HCT116 (cell line): ENCODE measurements around the gene DOK5.

Experiments
- EZH2 ChIP-seq: fragments of 200-600 bp; sonication (generic); IDR thresholded peaks from 2 replicates; pipeline ENCODE4 v1.6.1; 2017; ENCODE audit warnings: antibody characterized with exemption, mixed run types
- EZH2phosphoT487 ChIP-seq: fragments of 200-600 bp; IDR thresholded peaks from 2 replicates; pipeline ENCODE4 v1.6.1; 2018; ENCODE audit warnings: antibody characterized with exemption, borderline replicate concordance
- POLR2A ChIP-seq: IDR thresholded peaks from 2 replicates; pipeline ENCODE4 v1.7.0; 2011; ENCODE audit warnings: borderline replicate concordance; ENCODE audit not compliant: insufficient read depth, insufficient read length; ENCODE audit errors: extremely low read depth
- POLR2AphosphoS5 ChIP-seq: IDR thresholded peaks from 2 replicates; pipeline ENCODE4 v1.6.1; 2011; ENCODE audit warnings: mild to moderate bottlenecking, low read depth, low read length, moderate library complexity
- SIN3A ChIP-seq: IDR thresholded peaks from 2 replicates; pipeline ENCODE4 v1.6.1; 2012; ENCODE audit warnings: low read depth
- SRF ChIP-seq: IDR thresholded peaks from 2 replicates; pipeline ENCODE4 v1.6.1; 2012; ENCODE audit warnings: low read depth
- YY1 ChIP-seq: IDR thresholded peaks from 2 replicates; pipeline ENCODE4 v1.6.1; 2011; ENCODE audit warnings: low read length, low read depth, moderate library complexity, mild to moderate bottlenecking; ENCODE audit not compliant: insufficient replicate concordance; ENCODE audit errors: extremely low read depth
- ZNF274 ChIP-seq: fragments of 200-500 bp; sonication (Bioruptor generic); IDR thresholded peaks from 2 replicates; pipeline ENCODE4 v1.6.1; 2014; ENCODE audit warnings: mild to moderate bottlenecking, low read depth, low read length, inconsistent platforms
- TF ChIP-seq, protein P1 (sequence below), 3 experiments: fragments of 200-600 bp in 1 of 3; sonication (generic) in 1 of 3; IDR thresholded peaks in 2 of 3; conservative IDR thresholded peaks in 1 of 3; 2 replicates each; pipeline ENCODE4 v1.5.1; 2012 to 2017; ENCODE audit warnings: low read depth in 2 of 3, low read length in 2 of 3, antibody characterized with exemption in 1 of 3, borderline replicate concordance in 1 of 3, control low read depth in 1 of 3, mild to moderate bottlenecking in 1 of 3, mixed read lengths in 1 of 3, mixed run types in 1 of 3, moderate library complexity in 1 of 3; ENCODE audit not compliant: insufficient read depth in 1 of 3

GRCh38 chr20:54624706-54625390 is 149.5 kb downstream of the DOK5 start:
- TF ChIP-seq POLR2A, result no peak
- no peak for TF ChIP-seq ZNF274
- TF ChIP-seq EZH2, result no peak
- TF ChIP-seq POLR2AphosphoS5, result no peak
- TF ChIP-seq, protein P1, sequence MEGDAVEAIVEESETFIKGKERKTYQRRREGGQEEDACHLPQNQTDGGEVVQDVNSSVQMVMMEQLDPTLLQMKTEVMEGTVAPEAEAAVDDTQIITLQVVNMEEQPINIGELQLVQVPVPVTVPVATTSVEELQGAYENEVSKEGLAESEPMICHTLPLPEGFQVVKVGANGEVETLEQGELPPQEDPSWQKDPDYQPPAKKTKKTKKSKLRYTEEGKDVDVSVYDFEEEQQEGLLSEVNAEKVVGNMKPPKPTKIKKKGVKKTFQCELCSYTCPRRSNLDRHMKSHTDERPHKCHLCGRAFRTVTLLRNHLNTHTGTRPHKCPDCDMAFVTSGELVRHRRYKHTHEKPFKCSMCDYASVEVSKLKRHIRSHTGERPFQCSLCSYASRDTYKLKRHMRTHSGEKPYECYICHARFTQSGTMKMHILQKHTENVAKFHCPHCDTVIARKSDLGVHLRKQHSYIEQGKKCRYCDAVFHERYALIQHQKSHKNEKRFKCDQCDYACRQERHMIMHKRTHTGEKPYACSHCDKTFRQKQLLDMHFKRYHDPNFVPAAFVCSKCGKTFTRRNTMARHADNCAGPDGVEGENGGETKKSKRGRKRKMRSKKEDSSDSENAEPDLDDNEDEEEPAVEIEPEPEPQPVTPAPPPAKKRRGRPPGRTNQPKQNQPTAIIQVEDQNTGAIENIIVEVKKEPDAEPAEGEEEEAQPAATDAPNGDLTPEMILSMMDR (IDR thresholded peaks at IDR 0.05 in 2 of 3, conservative IDR thresholded peaks at IDR 0.05 in 1 of 3; ENCODE audit: borderline replicate concordance in 1 of 3, insufficient read depth in 1 of 3, low read depth in 2 of 3, low read length in 2 of 3), result no peak
- TF ChIP-seq EZH2phosphoT487, result no peak
- no peak for TF ChIP-seq YY1
- no peak for TF ChIP-seq SIN3A
- no peak for TF ChIP-seq SRF
